ENCODE results near the gene KCNMA1. TPM values are rescaled to one million over a fixed set of nuclear protein-coding genes. Genes with fewer than 3 reads are reported as not detected.

KCNMA1 gene
- total RNA-seq, 1 experiment from 2014 or later, result 0.70 TPM

DNA sequence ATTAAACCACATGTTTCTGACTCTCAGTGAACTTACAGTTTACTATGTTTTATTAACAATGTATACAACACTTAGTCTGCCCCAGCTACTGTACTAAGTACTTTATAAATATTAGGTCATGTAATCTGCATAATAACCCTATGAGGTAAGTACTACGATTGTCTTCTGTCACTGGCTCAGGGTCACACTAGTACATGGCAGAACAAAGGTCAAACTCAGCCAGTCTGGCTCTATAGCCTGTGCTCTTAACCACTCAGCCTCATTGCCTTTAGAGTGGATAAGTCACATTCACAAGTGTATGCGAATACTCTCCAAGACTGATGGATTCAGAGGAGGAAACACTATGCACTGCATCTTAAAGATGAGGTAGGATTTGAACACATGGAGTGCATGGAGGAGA lies 252.3 kb downstream of the KCNMA1 start:
- BruUV-seq (replicated peaks), result no TSS peak
- Histone ChIP-seq H3K9me2 (ENCODE audit: insufficient read depth) (no peaks in the 10 kb centered on the region), H3K4me1 (replicated peaks; ENCODE audit: insufficient read depth) (peaks cover 4% of the 10 kb centered on the region), H3K79me2 (ENCODE audit: low read depth) (no peaks in the 10 kb centered on the region), H4K20me1 (ENCODE audit: insufficient read depth) (no peaks in the 10 kb centered on the region), H3K9me3 (ENCODE audit: insufficient read depth, low read depth) (no peaks in the 10 kb centered on the region), H3K36me3 (ENCODE audit: low read depth) (no peaks in the 10 kb centered on the region), H3K27me3 (ENCODE audit: insufficient read depth, low read depth) (no peaks in the 10 kb centered on the region), H3K4me2 (no peak overlapping the region), H3K4me3 (no peak overlapping the region), H2AFZ (no peak overlapping the region), H3K27ac (no peak overlapping the region), H3F3A (ENCODE audit: insufficient read depth, low read depth) (no peaks in the 10 kb centered on the region)
- CTCF ChIA-PET, result no interaction called here
- intact Hi-C loops (cut with micrococcal nuclease; ENCODE audit: unreplicated experiment), result no loop called here
- TF ChIP-seq CTCF (conservative IDR thresholded peaks at IDR 0.05), result no peak
- TF ChIP-seq EZH2 (IDR thresholded peaks at IDR 0.05; ENCODE audit: low read depth), result no peak
- no peak for DNase-seq
- POLR2A ChIA-PET (ENCODE audit: unreplicated experiment), result no interaction called here

GRCh38 chr10:77383861-77384553 lies 253.6 kb downstream of the KCNMA1 start:
- H3K36me3 ChIP-seq (ENCODE audit: low read depth), result no peaks in the 10 kb centered on the region
- H3K4me3 ChIP-seq, result no peak overlapping the region
- H3K9me2 ChIP-seq (ENCODE audit: insufficient read depth), result no peaks in the 10 kb centered on the region
- CTCF ChIA-PET, result no interaction called here
- no peak for DNase-seq
- no peak overlapping the region for H3K27ac ChIP-seq
- H3K9me3 ChIP-seq (ENCODE audit: insufficient read depth, low read depth), result no peaks in the 10 kb centered on the region
- intact Hi-C loops (cut with micrococcal nuclease; ENCODE audit: unreplicated experiment), result no loop called here
- no peaks in the 10 kb centered on the region for H3F3A ChIP-seq (ENCODE audit: insufficient read depth, low read depth)
- H3K4me2 ChIP-seq, result no peak overlapping the region
- no peaks in the 10 kb centered on the region for H4K20me1 ChIP-seq (ENCODE audit: insufficient read depth)
- H3K4me1 ChIP-seq (replicated peaks; ENCODE audit: insufficient read depth), result no peaks in the 10 kb centered on the region
- no peaks in the 10 kb centered on the region for H3K27me3 ChIP-seq (ENCODE audit: insufficient read depth, low read depth)
- BruUV-seq (replicated peaks), result no TSS peak
- H3K79me2 ChIP-seq (ENCODE audit: low read depth), result no peaks in the 10 kb centered on the region
- POLR2A ChIA-PET (ENCODE audit: unreplicated experiment), result no interaction called here
- TF ChIP-seq CTCF (conservative IDR thresholded peaks at IDR 0.05) (no peak), EZH2 (IDR thresholded peaks at IDR 0.05; ENCODE audit: low read depth) (no peak)
- H2AFZ ChIP-seq, result no peak overlapping the region

DNA sequence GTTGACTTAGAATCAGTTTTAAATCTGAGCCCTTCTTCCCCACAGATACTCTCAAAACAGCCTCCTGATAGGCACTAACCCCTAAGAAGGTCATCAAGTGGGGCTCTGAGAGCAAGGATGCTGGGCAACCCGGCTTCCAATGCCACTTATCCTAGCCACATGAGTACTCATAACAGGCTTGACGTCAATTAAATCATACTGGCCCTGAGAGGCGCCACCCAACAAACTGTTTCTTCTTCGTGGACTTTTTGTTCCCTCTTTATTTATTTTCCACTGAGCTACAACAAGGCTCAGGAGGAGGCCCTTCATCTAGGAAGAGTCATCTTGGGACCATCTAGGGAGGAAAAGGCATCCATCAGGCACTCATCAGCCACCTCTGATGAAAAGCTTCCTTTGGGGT lies 255.9 kb downstream of the KCNMA1 start:
- no peak overlapping the region for H3K4me3 ChIP-seq
- H3K9me3 ChIP-seq (ENCODE audit: insufficient read depth, low read depth), result no peaks in the 10 kb centered on the region
- POLR2A ChIA-PET (ENCODE audit: unreplicated experiment), result no interaction called here
- TF ChIP-seq CTCF (conservative IDR thresholded peaks at IDR 0.05) (no peak), EZH2 (IDR thresholded peaks at IDR 0.05; ENCODE audit: low read depth) (no peak)
- no peak overlapping the region for H3K27ac ChIP-seq
- no peak overlapping the region for H2AFZ ChIP-seq
- H3K4me1 ChIP-seq (replicated peaks; ENCODE audit: insufficient read depth), result no peaks in the 10 kb centered on the region
- BruUV-seq (replicated peaks), result no TSS peak
- H4K20me1 ChIP-seq (ENCODE audit: insufficient read depth), result no peaks in the 10 kb centered on the region
- no peak for DNase-seq
- H3K27me3 ChIP-seq (ENCODE audit: insufficient read depth, low read depth), result no peaks in the 10 kb centered on the region
- no peaks in the 10 kb centered on the region for H3K36me3 ChIP-seq (ENCODE audit: low read depth)
- no peak overlapping the region for H3K4me2 ChIP-seq
- intact Hi-C loops (cut with micrococcal nuclease; ENCODE audit: unreplicated experiment), result no loop called here
- no peaks in the 10 kb centered on the region for H3F3A ChIP-seq (ENCODE audit: insufficient read depth, low read depth)
- H3K9me2 ChIP-seq (ENCODE audit: insufficient read depth), result no peaks in the 10 kb centered on the region
- H3K79me2 ChIP-seq (ENCODE audit: low read depth), result no peaks in the 10 kb centered on the region
- CTCF ChIA-PET, result no interaction called here

Measured in PC-9 (cell line).